Activated CD4-positive, alpha-beta T cell treated with anti-CD3 and anti-CD28 coated beads, Interleukin-2, amount 10 ng/mL, durations not matched to agents 7 days and 5 days (primary cell): ENCODE data around the gene ARL5A. TPM values are rescaled to one million over a fixed set of nuclear protein-coding genes. Genes with fewer than 3 reads are reported as not detected.

Source experiments
- CTCF ChIA-PET: fragments of 350-600 bp; sonication (Branson Sonifier 250); formaldehyde crosslinking; loops from one replicate; lab custom pipeline; 2021; ENCODE audit warnings: antibody characterized with exemption; lab: Charles Lee
- POLR2A ChIA-PET: fragments of 350-600 bp; sonication (Branson Sonifier 250); formaldehyde crosslinking; loops from one replicate; lab custom pipeline; 2021; ENCODE audit warnings: antibody characterized with exemption; lab: Charles Lee
- DNase-seq: peaks from one replicate; pipeline ENCODE4 v3.0.0-alpha.2; 2020
- H3K27ac Mint-ChIP-seq: one replicate; pipeline ENCODE4 v1.8.0; 2021; ENCODE audit warnings: mild to moderate bottlenecking, moderate library complexity, mixed read lengths
- H3K27me3 Mint-ChIP-seq: one replicate; pipeline ENCODE4 v1.8.0; 2021; ENCODE audit warnings: mixed read lengths
- H3K36me3 Mint-ChIP-seq: one replicate; pipeline ENCODE4 v1.8.0; 2021; ENCODE audit warnings: low read depth, mixed read lengths
- H3K4me1 Mint-ChIP-seq: one replicate; pipeline ENCODE4 v1.8.0; 2021; ENCODE audit warnings: mixed read lengths
- H3K4me3 Mint-ChIP-seq: one replicate; pipeline ENCODE4 v1.8.0; 2021; ENCODE audit warnings: mild to moderate bottlenecking, moderate library complexity, mixed read lengths
- H3K9me3 Mint-ChIP-seq: one replicate; pipeline ENCODE4 v1.8.0; 2021; ENCODE audit warnings: mixed read lengths
- total RNA-seq, 2 experiments: library from RNA; stranded (reverse); gene quantifications; one replicate each; pipeline ENCODE4 v1.2.3, GENCODE V29; 2021

ARL5A gene
- total RNA-seq, 2 experiments from 2014 or later = 47.4 to 49.0 TPM

GRCh38 chr2:151769606-151770005 lies 58.6 kb downstream of the ARL5A start:
- Mint-ChIP-seq H3K36me3 (no peaks in the 10 kb centered on the region), H3K4me1 (peaks cover 12% of the 10 kb centered on the region), H3K9me3 (no peaks in the 10 kb centered on the region), H3K27me3 (no peaks in the 10 kb centered on the region), H3K4me3 (no peak overlapping the region), H3K27ac (no peak overlapping the region)
- POLR2A ChIA-PET = no interaction called here
- DNase-seq = no peak
- CTCF ChIA-PET = interaction anchor here (1.4 kb wide), 1 partner anchor 8 kb away, joined by 5 read pairs; no protein-coding TSS in a partner anchor

GRCh38 chr2:151767536-151767935 lies 60.7 kb downstream of the ARL5A start:
- Mint-ChIP-seq H3K27me3 (no peaks in the 10 kb centered on the region), H3K4me3 (no peak overlapping the region), H3K4me1 (peaks cover 12% of the 10 kb centered on the region), H3K27ac (no peak overlapping the region), H3K36me3 (peaks cover 1% of the 10 kb centered on the region), H3K9me3 (no peaks in the 10 kb centered on the region)
- POLR2A ChIA-PET = no interaction called here
- DNase-seq = no peak
- CTCF ChIA-PET = no interaction called here

GRCh38 chr2:151766437-151767153 lies 61.6 kb downstream of the ARL5A start:
- H3K9me3 Mint-ChIP-seq = no peaks in the 10 kb centered on the region
- no peak for DNase-seq
- CTCF ChIA-PET = no interaction called here
- H3K4me1 Mint-ChIP-seq = peaks cover 12% of the 10 kb centered on the region
- H3K4me3 Mint-ChIP-seq = no peak overlapping the region
- H3K36me3 Mint-ChIP-seq = peaks cover 1% of the 10 kb centered on the region
- POLR2A ChIA-PET = no interaction called here
- peak overlapping the region; percentile 3 for H3K27ac Mint-ChIP-seq
- no peaks in the 10 kb centered on the region for H3K27me3 Mint-ChIP-seq

GRCh38 chr2:151765760-151766410 lies 62.3 kb downstream of the ARL5A start:
- peaks cover 1% of the 10 kb centered on the region for H3K36me3 Mint-ChIP-seq
- ChIA-PET POLR2A (no interaction called here), CTCF (interaction anchor here (1.1 kb wide), 1 partner anchor 10 kb away, joined by 3 read pairs; no protein-coding TSS in a partner anchor)
- H3K27me3 Mint-ChIP-seq = no peaks in the 10 kb centered on the region
- DNase-seq = no peak
- H3K27ac Mint-ChIP-seq = no peak overlapping the region
- H3K4me1 Mint-ChIP-seq = peaks cover 12% of the 10 kb centered on the region
- no peak overlapping the region for H3K4me3 Mint-ChIP-seq
- no peaks in the 10 kb centered on the region for H3K9me3 Mint-ChIP-seq

GRCh38 chr2:151762694-151763093 lies 65.5 kb downstream of the ARL5A start:
- CTCF ChIA-PET = no interaction called here
- Mint-ChIP-seq H3K4me1 (peaks cover 12% of the 10 kb centered on the region), H3K27me3 (no peaks in the 10 kb centered on the region), H3K27ac (no peak overlapping the region), H3K9me3 (no peaks in the 10 kb centered on the region), H3K4me3 (no peak overlapping the region), H3K36me3 (peaks cover 1% of the 10 kb centered on the region)
- POLR2A ChIA-PET = no interaction called here
- no peak for DNase-seq

GRCh38 chr2:151761687-151762086 lies 66.5 kb downstream of the ARL5A start:
- ChIA-PET POLR2A (no interaction called here), CTCF (no interaction called here)
- no peaks in the 10 kb centered on the region for H3K27me3 Mint-ChIP-seq
- H3K4me3 Mint-ChIP-seq = no peak overlapping the region
- no peak for DNase-seq
- H3K9me3 Mint-ChIP-seq = no peaks in the 10 kb centered on the region
- peaks cover 1% of the 10 kb centered on the region for H3K36me3 Mint-ChIP-seq
- no peak overlapping the region for H3K27ac Mint-ChIP-seq
- peaks cover 12% of the 10 kb centered on the region for H3K4me1 Mint-ChIP-seq

- no peak for DNase-seq
- H3K27me3 Mint-ChIP-seq = no peaks in the 10 kb centered on the region
- ChIA-PET POLR2A (no interaction called here), CTCF (no interaction called here)
- peaks cover 8% of the 10 kb centered on the region for H3K4me1 Mint-ChIP-seq
- H3K27ac Mint-ChIP-seq = no peak overlapping the region
- H3K9me3 Mint-ChIP-seq = no peaks in the 10 kb centered on the region
- no peak overlapping the region for H3K4me3 Mint-ChIP-seq
- H3K36me3 Mint-ChIP-seq = peaks cover 1% of the 10 kb centered on the region
Observed at GRCh38 chr2:151761193-151761592, 67.0 kb downstream of the ARL5A start.

GRCh38 chr2:151760139-151760650 lies 68.0 kb downstream of the ARL5A start:
- no peaks in the 10 kb centered on the region for H3K9me3 Mint-ChIP-seq
- H3K36me3 Mint-ChIP-seq = peaks cover 1% of the 10 kb centered on the region
- H3K27ac Mint-ChIP-seq = no peak overlapping the region
- H3K4me1 Mint-ChIP-seq = no peaks in the 10 kb centered on the region
- ChIA-PET POLR2A (no interaction called here), CTCF (no interaction called here)
- DNase-seq = no peak
- H3K4me3 Mint-ChIP-seq = no peak overlapping the region
- no peaks in the 10 kb centered on the region for H3K27me3 Mint-ChIP-seq

- no peaks in the 10 kb centered on the region for H3K4me1 Mint-ChIP-seq
- H3K36me3 Mint-ChIP-seq = no peaks in the 10 kb centered on the region
- no peak overlapping the region for H3K4me3 Mint-ChIP-seq
- POLR2A ChIA-PET = no interaction called here
- CTCF ChIA-PET = no interaction called here
- no peaks in the 10 kb centered on the region for H3K27me3 Mint-ChIP-seq
- no peak for DNase-seq
- no peaks in the 10 kb centered on the region for H3K9me3 Mint-ChIP-seq
- no peak overlapping the region for H3K27ac Mint-ChIP-seq
Observed at GRCh38 chr2:151758744-151759143, 69.5 kb downstream of the ARL5A start.

- Mint-ChIP-seq H3K36me3 (no peaks in the 10 kb centered on the region), H3K27me3 (no peaks in the 10 kb centered on the region), H3K4me1 (no peaks in the 10 kb centered on the region), H3K4me3 (no peak overlapping the region), H3K9me3 (no peaks in the 10 kb centered on the region), H3K27ac (no peak overlapping the region)
- DNase-seq = no peak
- ChIA-PET CTCF (no interaction called here), POLR2A (no interaction called here)
Observed at GRCh38 chr2:151757861-151758260, 70.4 kb downstream of the ARL5A start.

- H3K36me3 Mint-ChIP-seq = no peaks in the 10 kb centered on the region
- ChIA-PET CTCF (no interaction called here), POLR2A (no interaction called here)
- no peaks in the 10 kb centered on the region for H3K9me3 Mint-ChIP-seq
- no peak for DNase-seq
- H3K27ac Mint-ChIP-seq = no peak overlapping the region
- no peaks in the 10 kb centered on the region for H3K27me3 Mint-ChIP-seq
- no peaks in the 10 kb centered on the region for H3K4me1 Mint-ChIP-seq
- no peak overlapping the region for H3K4me3 Mint-ChIP-seq
Observed at GRCh38 chr2:151756820-151757219, 71.4 kb downstream of the ARL5A start.

GRCh38 chr2:151754253-151754897 lies 73.8 kb downstream of the ARL5A start:
- POLR2A ChIA-PET = no interaction called here
- no peak for DNase-seq
- Mint-ChIP-seq H3K4me1 (no peaks in the 10 kb centered on the region), H3K27me3 (no peaks in the 10 kb centered on the region), H3K4me3 (no peak overlapping the region), H3K9me3 (no peaks in the 10 kb centered on the region), H3K27ac (no peak overlapping the region), H3K36me3 (no peaks in the 10 kb centered on the region)
- CTCF ChIA-PET = no interaction called here

GRCh38 chr2:151753540-151753939 lies 74.7 kb downstream of the ARL5A start:
- POLR2A ChIA-PET = no interaction called here
- H3K9me3 Mint-ChIP-seq = no peaks in the 10 kb centered on the region

More at GRCh38 chr2:151753540-151753939, 74.7 kb downstream of the ARL5A start:
- Mint-ChIP-seq H3K4me3 (no peak overlapping the region), H3K27ac (no peak overlapping the region), H3K4me1 (no peaks in the 10 kb centered on the region), H3K36me3 (no peaks in the 10 kb centered on the region), H3K27me3 (no peaks in the 10 kb centered on the region)
- CTCF ChIA-PET = no interaction called here
- no peak for DNase-seq
